H1 (cell line): ENCODE measurements around the gene PDE8A. TPM values are rescaled to one million over a fixed set of nuclear protein-coding genes. Genes with fewer than 3 reads are reported as not detected.

Experiments used
- CTCF ChIA-PET: fragments of 300-600 bp; sonication (Branson Sonifier 250); formaldehyde crosslinking; loops from one replicate; lab custom pipeline; 2021; ENCODE audit not compliant: partially characterized antibody; lab: Charles Lee
- POLR2A ChIA-PET: fragments of 300-600 bp; sonication (Branson Sonifier 250); formaldehyde crosslinking; loops from one replicate; lab custom pipeline; 2021; ENCODE audit warnings: inconsistent platforms; ENCODE audit not compliant: partially characterized antibody; lab: Charles Lee
- DNase-seq, 2 experiments: peaks; one replicate each; pipeline versions ENCODE4 v3.0.0 to v3.0.0-alpha.2; 2010 to 2022; ENCODE audit warnings: low spot score in 2 of 2, low read depth in 1 of 2, mixed read lengths in 1 of 2
- FAIRE-seq: peaks from 2 replicates; lab custom pipeline; 2011; peaks lifted over from hg19 to GRCh38; lab: Jason Lieb, UNC
- H2AFZ ChIP-seq: 2 replicates; pipeline ENCODE4 v1.8.1; 2012; ENCODE audit warnings: low read length, inconsistent platforms
- H2AK5ac ChIP-seq: 2 replicates; pipeline ENCODE4 v1.6.1; 2013; ENCODE audit warnings: low read depth, low read length
- H2BK120ac ChIP-seq: replicated peaks from 2 replicates; pipeline ENCODE3; 2013; ENCODE audit warnings: low read depth, low read length, inconsistent platforms
- H2BK12ac ChIP-seq: 2 replicates; pipeline ENCODE4 v1.6.1; 2013; ENCODE audit warnings: low read depth, low read length
- H2BK15ac ChIP-seq: 2 replicates; pipeline ENCODE4 v1.6.1; 2013; ENCODE audit warnings: low read length
- H2BK20ac ChIP-seq: 2 replicates; pipeline ENCODE4 v1.6.1; 2013; ENCODE audit warnings: low read length
- H2BK5ac ChIP-seq: 2 replicates; pipeline ENCODE4 v1.6.1; 2013; ENCODE audit warnings: low read depth, low read length
- H3K14ac ChIP-seq: 2 replicates; pipeline ENCODE4 v1.6.1; 2013; ENCODE audit warnings: inconsistent platforms; ENCODE audit not compliant: insufficient read length
- H3K18ac ChIP-seq: 2 replicates; pipeline ENCODE4 v1.6.1; 2013; ENCODE audit warnings: low read length; ENCODE audit errors: extremely low read depth
- H3K23ac ChIP-seq: 2 replicates; pipeline ENCODE4 v1.6.1; 2013; ENCODE audit warnings: inconsistent platforms; ENCODE audit not compliant: insufficient read length
- H3K23me2 ChIP-seq: 2 replicates; pipeline ENCODE4 v1.6.1; 2013; ENCODE audit warnings: low read depth, low read length
- H3K27ac ChIP-seq: 2 replicates; pipeline ENCODE4 v1.6.1; 2011; ENCODE audit warnings: low read depth, low read length, inconsistent platforms
- H3K27me3 ChIP-seq, 4 experiments: replicated peaks in 1 of 4; 1 replicate in 1 of 4; 2 replicates in 3 of 4; pipeline versions ENCODE4 v1.6.1 to v1.8.1; 2011 to 2013; ENCODE audit warnings: low read length in 3 of 4, mild to moderate bottlenecking in 3 of 4, inconsistent platforms in 2 of 4, mixed read lengths in 2 of 4, moderate library complexity in 1 of 4; ENCODE audit not compliant: control insufficient read depth in 3 of 4, insufficient read depth in 3 of 4; ENCODE audit errors: extremely low read depth in 1 of 4
- H3K36me3 ChIP-seq, 4 experiments: 2 replicates each; pipeline versions ENCODE4 v1.6.1 to v1.8.1; 2011 to 2013; ENCODE audit warnings: mild to moderate bottlenecking in 4 of 4, low read length in 3 of 4, moderate library complexity in 2 of 4, control low read depth in 1 of 4, inconsistent platforms in 1 of 4; ENCODE audit not compliant: insufficient read depth in 4 of 4, control insufficient read depth in 2 of 4
- H3K4ac ChIP-seq: replicated peaks from 2 replicates; pipeline ENCODE3; 2013; ENCODE audit warnings: low read length, low read depth, mixed read lengths, inconsistent platforms; ENCODE audit not compliant: insufficient read length
- H3K4me1 ChIP-seq, 4 experiments: replicated peaks in 1 of 4; 1 replicate in 1 of 4; 2 replicates in 3 of 4; pipeline versions ENCODE4 v1.6.1 to v1.8.1; 2011 to 2013; ENCODE audit warnings: low read length in 3 of 4, inconsistent platforms in 2 of 4, mixed read lengths in 1 of 4; ENCODE audit not compliant: insufficient read depth in 4 of 4, control insufficient read depth in 3 of 4
- H3K4me2 ChIP-seq, 2 experiments: 2 replicates each; pipeline versions ENCODE4 v1.6.1 to v1.8.1; 2011 to 2013; ENCODE audit warnings: low read depth in 2 of 2, low read length in 2 of 2, control low read depth in 1 of 2, inconsistent platforms in 1 of 2, mild to moderate bottlenecking in 1 of 2; ENCODE audit not compliant: insufficient read depth in 1 of 2
- H3K4me3 ChIP-seq, 4 experiments: fragments of 200-600, 300-600 bp in 1 of 4; sonication (generic), shearing (Covaris generic), sonication (Bioruptor Twin) in 1 of 4; 2 replicates each; pipeline versions ENCODE4 v1.5.1 to v1.8.1; 2011 to 2016; ENCODE audit warnings: low read length in 4 of 4, low read depth in 3 of 4, control low read depth in 2 of 4, inconsistent platforms in 2 of 4, mild to moderate bottlenecking in 2 of 4, mixed read lengths in 1 of 4, moderate library complexity in 1 of 4; ENCODE audit not compliant: insufficient read depth in 2 of 4; ENCODE audit errors: extremely low read depth in 1 of 4
- H3K56ac ChIP-seq: replicated peaks from 2 replicates; pipeline ENCODE3; 2013; ENCODE audit warnings: low read depth, mild to moderate bottlenecking, mixed read lengths, low read length, inconsistent platforms; ENCODE audit not compliant: insufficient read length
- H3K79me1 ChIP-seq: 2 replicates; pipeline ENCODE4 v1.6.1; 2013; ENCODE audit warnings: low read depth, low read length, control low read depth
- H3K79me2 ChIP-seq, 2 experiments: 2 replicates each; pipeline versions ENCODE4 v1.6.1 to v1.8.1; 2012 to 2013; ENCODE audit warnings: low read length in 2 of 2, mild to moderate bottlenecking in 2 of 2, inconsistent platforms in 1 of 2; ENCODE audit not compliant: insufficient read depth in 2 of 2, control insufficient read depth in 1 of 2
- H3K9ac ChIP-seq, 4 experiments: replicated peaks in 1 of 4; 1 replicate in 1 of 4; 2 replicates in 3 of 4; pipeline versions ENCODE4 v1.6.1 to v1.8.1; 2011 to 2013; ENCODE audit warnings: low read depth in 3 of 4, low read length in 3 of 4, control low read depth in 2 of 4, mild to moderate bottlenecking in 2 of 4, moderate library complexity in 2 of 4, inconsistent platforms in 1 of 4; ENCODE audit errors: extremely low read depth in 1 of 4
- H3K9me3 ChIP-seq, 2 experiments: 2 replicates each; pipeline versions ENCODE4 v1.6.1 to v1.8.1; 2012 to 2013; ENCODE audit warnings: mild to moderate bottlenecking in 2 of 2, moderate library complexity in 2 of 2, control low read depth in 1 of 2, inconsistent platforms in 1 of 2, low read depth in 1 of 2, low read length in 1 of 2, mixed read lengths in 1 of 2; ENCODE audit not compliant: insufficient read depth in 2 of 2
- H4K20me1 ChIP-seq, 2 experiments: replicated peaks in 1 of 2; 2 replicates each; pipeline versions ENCODE3 to v1.8.1; 2011 to 2013; ENCODE audit warnings: inconsistent platforms in 2 of 2, low read length in 2 of 2, mild to moderate bottlenecking in 1 of 2; ENCODE audit not compliant: insufficient read depth in 2 of 2, control insufficient read depth in 1 of 2
- H4K5ac ChIP-seq: 2 replicates; pipeline ENCODE4 v1.6.1; 2013; ENCODE audit warnings: low read length, low read depth, mixed read lengths, inconsistent platforms; ENCODE audit not compliant: insufficient read length
- H4K8ac ChIP-seq: 2 replicates; pipeline ENCODE4 v1.8.0; 2013; ENCODE audit warnings: mild to moderate bottlenecking, moderate library complexity, low read length, inconsistent platforms; ENCODE audit not compliant: insufficient read depth; ENCODE audit errors: extremely low read depth
- H4K91ac ChIP-seq: replicated peaks from 2 replicates; pipeline ENCODE3; 2013; ENCODE audit warnings: low read length, mixed read lengths, inconsistent platforms; ENCODE audit not compliant: insufficient read length
- CTBP2 ChIP-seq: IDR thresholded peaks from 2 replicates; pipeline ENCODE4 v1.7.0; 2011; ENCODE audit warnings: borderline replicate concordance, mild to moderate bottlenecking, moderate library complexity, mixed read lengths, low read length; ENCODE audit not compliant: insufficient read depth, insufficient read length
- EGR1 ChIP-seq: IDR thresholded peaks from 2 replicates; pipeline ENCODE4 v1.6.1; 2011; ENCODE audit warnings: low read depth, low read length, borderline replicate concordance
- EZH2 ChIP-seq: fragments of 200-600 bp; sonication (generic); IDR thresholded peaks from 2 replicates; pipeline ENCODE4 v1.7.1; 2012; ENCODE audit warnings: low read depth, mild to moderate bottlenecking, moderate library complexity, low read length, inconsistent platforms; ENCODE audit not compliant: severe bottlenecking
- RBBP5 ChIP-seq: IDR thresholded peaks from 2 replicates; pipeline ENCODE4 v1.7.1; 2012; ENCODE audit warnings: low read depth, mild to moderate bottlenecking, inconsistent platforms, low read length, moderate library complexity, borderline replicate concordance
- SP4 ChIP-seq: IDR thresholded peaks from 2 replicates; pipeline ENCODE4 v1.6.1; 2012; ENCODE audit warnings: low read length, inconsistent platforms
- TBP ChIP-seq: IDR thresholded peaks from 2 replicates; pipeline ENCODE4 v1.6.1; 2011; ENCODE audit warnings: low read depth, low read length, improper control_type of control experiment
- ZNF274 ChIP-seq: IDR thresholded peaks from 2 replicates; pipeline ENCODE4 v1.7.0; 2012; ENCODE audit warnings: low read length, borderline replicate concordance; ENCODE audit errors: extremely low read depth
- WGBS, 2 experiments: shearing (Covaris generic) in 1 of 2; methylation state at CpG; one replicate each; pipeline versions ENCODE4 v1.1.6 to v1.1.7; 2013 to 2015; ENCODE audit warnings: low lambda C conversion rate in 2 of 2, mixed read lengths in 2 of 2, inconsistent platforms in 1 of 2, low coverage in 1 of 2, missing lambda C conversion rate in 1 of 2; ENCODE audit not compliant: insufficient replicate concordance in 2 of 2, insufficient coverage in 1 of 2, insufficient read length in 1 of 2; ENCODE audit errors: extremely low coverage in 1 of 2, missing lambda C conversion rate in 1 of 2; 5-methylcytosine and 5-hydroxymethylcytosine counted together
- polyA plus RNA-seq, 7 experiments: library from polyadenylated mRNA; depleted of rRNA in 3 of 7; stranded (reverse) in 5 of 7; unstranded in 2 of 7; fragments of >200 nt in 5 of 7; fragments of 200-250 nt in 2 of 7; gene quantifications; 1 replicate in 5 of 7; 2 replicates in 1 of 7; 4 replicates in 1 of 7; pipeline versions ENCODE4 v1.2.1 to v1.2.3, GENCODE V29; 2011 to 2013; ENCODE audit warnings: missing spikeins in 2 of 7, mixed read lengths in 2 of 7
- total RNA-seq: library from RNA; stranded (reverse); fragmentation: NEBNext Ultra II Directional; extraction: Animal tissue kit (Norgen Biotek cat#: 25700); gene quantifications from 2 replicates; pipeline ENCODE4 v1.2.1, GENCODE V29; 2021

PDE8A gene
- total and polyA plus RNA-seq, 2 of the 8 experiments (the other 6 are each of a cell fraction or from before 2014, with no cell fraction given) = 6.9 to 7.8 TPM

DNA sequence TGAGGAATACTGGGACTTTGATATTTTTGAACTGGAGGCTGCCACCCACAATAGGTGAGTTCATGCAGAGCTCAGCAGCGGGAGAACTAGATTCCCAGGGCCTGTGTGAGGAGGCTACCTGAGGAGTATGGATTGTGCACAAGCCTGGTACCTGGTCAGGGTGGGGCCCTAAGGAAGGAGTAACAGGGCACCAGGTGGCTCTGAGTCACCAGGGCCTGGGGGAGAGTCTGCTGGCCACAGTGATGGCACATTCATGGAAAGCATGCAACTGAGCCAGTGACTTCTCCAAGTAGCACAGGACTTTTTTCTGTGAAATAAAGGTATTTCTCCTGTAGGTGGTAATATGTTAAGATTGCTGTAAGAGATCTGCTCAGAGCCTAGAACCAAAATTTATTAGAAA lies 134.4 kb downstream of the PDE8A start:
- POLR2A ChIA-PET = no interaction called here
- WGBS, 2 experiments = 81% methylated on average over 1 of the region's 1 CpG; no CpG with 5 or more reads in 1 of the 2 experiments

More for the DNA sequence above, 134.4 kb downstream of the PDE8A start:
- no peaks in the 10 kb centered on the region for H3K79me1 ChIP-seq
- no peak overlapping the region for H2AFZ ChIP-seq
- H3K56ac ChIP-seq = no peak overlapping the region
- peak in 1 of 2 experiments; percentile 11 for DNase-seq
- H3K4me2 ChIP-seq = no peak overlapping the region
- H3K9me3 ChIP-seq = no peaks in the 10 kb centered on the region
- no peak overlapping the region for H2BK15ac ChIP-seq
- no peaks in the 10 kb centered on the region for H3K79me2 ChIP-seq
- H3K4me3 ChIP-seq = no peak overlapping the region
- no peak overlapping the region for H3K23ac ChIP-seq
- H3K23me2 ChIP-seq = no peaks in the 10 kb centered on the region
- no peak overlapping the region for H2BK12ac ChIP-seq
- TF ChIP-seq RBBP5 (no peak), ZNF274 (no peak), EGR1 (no peak), TBP (no peak), CTBP2 (no peak), SP4 (no peak), EZH2 (no peak)
- no peak overlapping the region for H4K91ac ChIP-seq
- no peak overlapping the region for H4K8ac ChIP-seq
- peaks cover 0 to 4% (median 0%) of the 10 kb centered on the region in 4 experiments; a peak in 1 of 8 replicates for H3K36me3 ChIP-seq
- no peaks in the 10 kb centered on the region for H4K20me1 ChIP-seq
- H4K5ac ChIP-seq = no peak overlapping the region
- no peak overlapping the region for H3K27ac ChIP-seq
- no peak overlapping the region for H3K18ac ChIP-seq
- H2AK5ac ChIP-seq = no peak overlapping the region
- H3K27me3 ChIP-seq = no peaks in the 10 kb centered on the region
- no peaks in the 10 kb centered on the region for H3K4me1 ChIP-seq
- CTCF ChIA-PET = interaction anchor here (0.6 to 1.2 kb wide), 2 partner anchors 53 to 479 kb away, joined by 3 to 4 read pairs; no protein-coding TSS in a partner anchor
- H3K14ac ChIP-seq = no peak overlapping the region
- H3K4ac ChIP-seq = no peak overlapping the region
- H2BK120ac ChIP-seq = no peak overlapping the region
- no peak overlapping the region for H2BK20ac ChIP-seq
- no peak overlapping the region for H2BK5ac ChIP-seq
- H3K9ac ChIP-seq = no peak overlapping the region
- FAIRE-seq = no peak
